GM18873 (cell line): ENCODE results near the gene KCNH1.

Experiments
- ATAC-seq: cut with Tn5 transposase; IDR thresholded peaks from one replicate; pipeline ENCODE4 v1.9.1; 2021; ENCODE audit warnings: mild to moderate bottlenecking, moderate library complexity, moderate number of reproducible peaks; ENCODE audit not compliant: unreplicated experiment, low FRiP score

The KCNH1 gene

GRCh38 chr1:210935905-210936304 lies 198.0 kb downstream of the KCNH1 start:
- ATAC-seq, result no peak

- ATAC-seq, result no peak
Observed at GRCh38 chr1:210932104-210932503, 201.8 kb downstream of the KCNH1 start.

GRCh38 chr1:210922666-210923065 lies 211.3 kb downstream of the KCNH1 start:
- no peak for ATAC-seq

GRCh38 chr1:210920716-210921694 lies 212.9 kb downstream of the KCNH1 start:
- ATAC-seq, result no peak

GRCh38 chr1:210920258-210920657 lies 213.7 kb downstream of the KCNH1 start:
- no peak for ATAC-seq

- no peak for ATAC-seq
Observed at GRCh38 chr1:210918893-210919292, 215.1 kb downstream of the KCNH1 start.

- ATAC-seq, result no peak
Observed at GRCh38 chr1:210917560-210918169, 216.3 kb downstream of the KCNH1 start.

GRCh38 chr1:210916548-210916947 lies 217.4 kb downstream of the KCNH1 start:
- ATAC-seq, result no peak

GRCh38 chr1:210915890-210916507 lies 217.9 kb downstream of the KCNH1 start:
- ATAC-seq, result no peak

GRCh38 chr1:210912752-210913151 lies 221.2 kb downstream of the KCNH1 start:
- ATAC-seq, result no peak

- no peak for ATAC-seq
Observed at GRCh38 chr1:210910020-210910575, 223.8 kb downstream of the KCNH1 start.

GRCh38 chr1:210908791-210909190 lies 225.2 kb downstream of the KCNH1 start:
- no peak for ATAC-seq

- ATAC-seq, result no peak
Observed at GRCh38 chr1:210908257-210908656, 225.7 kb downstream of the KCNH1 start.

- no peak for ATAC-seq
Observed at GRCh38 chr1:210907251-210907805, 226.6 kb downstream of the KCNH1 start.

GRCh38 chr1:210905944-210906453 lies 227.9 kb downstream of the KCNH1 start:
- ATAC-seq, result no peak

GRCh38 chr1:210905365-210905904 lies 228.5 kb downstream of the KCNH1 start:
- ATAC-seq, result no peak

GRCh38 chr1:210901981-210902770 lies 231.8 kb downstream of the KCNH1 start:
- no peak for ATAC-seq

- no peak for ATAC-seq
Observed at GRCh38 chr1:210900820-210901219, 233.1 kb downstream of the KCNH1 start.

- no peak for ATAC-seq
Observed at GRCh38 chr1:210900079-210900478, 233.9 kb downstream of the KCNH1 start.
